Astrocyte (in vitro differentiated cells and primary cell): Measurements from ENCODE around the gene AK8.

Experiments
- EZH2 ChIP-seq: IDR thresholded peaks from 2 replicates; pipeline ENCODE4 v1.6.1; 2012; ENCODE audit warnings: mild to moderate bottlenecking, low read length, inconsistent platforms; ENCODE audit not compliant: insufficient read depth
- TF ChIP-seq, protein P1 (sequence below): IDR thresholded peaks from 2 replicates; pipeline ENCODE4 v1.5.1; 2011; ENCODE audit warnings: low read depth, mild to moderate bottlenecking, inconsistent platforms, low read length, moderate library complexity; ENCODE audit not compliant: insufficient read depth

DNA sequence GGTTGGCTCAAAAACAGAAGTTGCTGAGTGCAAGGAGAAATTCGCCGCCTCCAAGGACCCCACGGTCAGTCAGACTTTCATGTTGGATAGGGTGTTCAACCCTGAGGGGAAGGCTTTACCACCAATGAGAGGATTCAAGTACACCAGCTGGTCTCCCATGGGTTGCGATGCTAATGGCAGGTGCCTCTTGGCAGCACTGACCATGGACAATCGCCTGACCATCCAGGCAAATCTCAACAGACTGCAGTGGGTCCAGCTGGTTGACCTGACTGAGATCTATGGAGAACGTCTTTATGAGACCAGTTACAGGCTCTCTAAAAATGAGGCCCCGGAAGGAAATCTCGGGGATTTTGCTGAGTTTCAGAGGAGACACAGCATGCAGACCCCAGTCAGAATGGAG, 200.1 kb downstream of the AK8 start:
- TF ChIP-seq, protein P1, sequence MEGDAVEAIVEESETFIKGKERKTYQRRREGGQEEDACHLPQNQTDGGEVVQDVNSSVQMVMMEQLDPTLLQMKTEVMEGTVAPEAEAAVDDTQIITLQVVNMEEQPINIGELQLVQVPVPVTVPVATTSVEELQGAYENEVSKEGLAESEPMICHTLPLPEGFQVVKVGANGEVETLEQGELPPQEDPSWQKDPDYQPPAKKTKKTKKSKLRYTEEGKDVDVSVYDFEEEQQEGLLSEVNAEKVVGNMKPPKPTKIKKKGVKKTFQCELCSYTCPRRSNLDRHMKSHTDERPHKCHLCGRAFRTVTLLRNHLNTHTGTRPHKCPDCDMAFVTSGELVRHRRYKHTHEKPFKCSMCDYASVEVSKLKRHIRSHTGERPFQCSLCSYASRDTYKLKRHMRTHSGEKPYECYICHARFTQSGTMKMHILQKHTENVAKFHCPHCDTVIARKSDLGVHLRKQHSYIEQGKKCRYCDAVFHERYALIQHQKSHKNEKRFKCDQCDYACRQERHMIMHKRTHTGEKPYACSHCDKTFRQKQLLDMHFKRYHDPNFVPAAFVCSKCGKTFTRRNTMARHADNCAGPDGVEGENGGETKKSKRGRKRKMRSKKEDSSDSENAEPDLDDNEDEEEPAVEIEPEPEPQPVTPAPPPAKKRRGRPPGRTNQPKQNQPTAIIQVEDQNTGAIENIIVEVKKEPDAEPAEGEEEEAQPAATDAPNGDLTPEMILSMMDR = no peak
- TF ChIP-seq EZH2 = no peak
